ENCODE data around the gene KRTAP5-7.

The KRTAP5-7 gene

DNA sequence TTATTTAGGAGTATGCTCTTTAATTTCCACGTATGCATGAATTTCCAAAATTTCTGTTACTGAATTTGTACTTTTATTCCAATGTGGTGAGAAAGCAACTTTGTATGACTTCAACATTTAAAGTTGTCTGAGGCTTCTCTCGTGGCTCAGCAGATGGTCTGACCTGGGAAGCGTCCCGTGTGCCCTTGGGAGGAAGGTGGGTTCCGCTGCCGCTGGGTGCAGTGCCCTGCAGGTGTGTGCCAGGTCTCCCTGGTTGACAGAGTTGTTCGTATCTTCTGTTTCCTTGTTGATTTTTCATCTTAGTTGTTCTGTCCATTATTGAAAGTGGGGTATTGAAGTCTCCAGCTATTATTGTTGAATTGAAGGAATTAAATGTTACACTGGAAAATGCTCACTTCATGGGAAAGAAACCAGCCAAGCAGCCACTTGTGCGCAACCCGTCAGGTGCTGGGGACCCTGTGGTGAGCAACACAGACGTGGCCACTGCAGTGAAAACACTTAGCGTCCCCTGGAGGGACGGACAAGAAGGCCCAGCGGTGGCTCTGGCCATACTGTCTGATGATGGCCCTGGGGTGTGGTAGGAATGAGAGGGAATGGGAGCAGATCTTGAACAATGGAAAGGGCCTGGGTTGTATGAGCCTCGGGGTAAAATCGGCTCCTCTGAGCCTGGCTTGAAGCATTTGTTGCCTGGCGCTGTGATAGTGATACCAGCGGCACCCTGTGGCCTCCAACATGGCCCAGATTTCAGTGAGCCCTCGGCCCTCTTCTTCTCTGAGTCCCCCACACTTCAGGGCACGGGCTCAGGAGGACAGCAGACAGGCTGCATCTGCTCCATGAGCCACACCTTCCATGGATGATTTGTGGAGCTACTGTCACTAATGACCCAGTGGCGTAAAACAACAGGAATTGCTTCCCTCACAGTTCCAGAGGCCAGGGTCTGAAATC is 31.5 kb upstream of the KRTAP5-7 start:
- no peak for DNase-seq (ENCODE audit: low read depth in 1 of 2, low spot score in 1 of 2)

GRCh38 chr11:71496421-71496820 is 30.6 kb upstream of the KRTAP5-7 start:
- no peak for DNase-seq (ENCODE audit: low read depth in 1 of 2, low spot score in 1 of 2)

- no peak for DNase-seq (ENCODE audit: low read depth in 1 of 2, low spot score in 1 of 2)
Measured at GRCh38 chr11:71498091-71498490, 29.0 kb upstream of the KRTAP5-7 start.

DNA sequence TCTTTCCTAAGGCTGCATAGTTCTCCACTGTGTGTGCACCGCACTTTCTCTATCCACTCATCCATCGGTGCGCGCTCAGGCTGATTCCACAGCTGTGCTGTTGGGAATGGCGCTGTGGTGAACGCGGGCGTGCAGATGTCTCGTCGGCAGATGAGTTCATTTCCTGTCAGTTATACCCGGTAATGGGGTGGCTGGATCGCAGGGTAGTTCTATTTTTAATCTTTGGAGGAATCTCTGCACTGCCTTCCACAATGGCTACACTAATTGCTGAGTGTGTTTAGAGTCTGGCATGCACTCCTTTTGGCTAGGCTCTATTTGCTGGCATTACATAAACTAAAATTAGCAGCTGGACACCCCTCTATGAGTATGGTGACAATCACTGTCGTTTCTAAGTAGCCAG is 27.9 kb upstream of the KRTAP5-7 start:
- no peak for DNase-seq (ENCODE audit: low read depth in 1 of 2, low spot score in 1 of 2)

DNA sequence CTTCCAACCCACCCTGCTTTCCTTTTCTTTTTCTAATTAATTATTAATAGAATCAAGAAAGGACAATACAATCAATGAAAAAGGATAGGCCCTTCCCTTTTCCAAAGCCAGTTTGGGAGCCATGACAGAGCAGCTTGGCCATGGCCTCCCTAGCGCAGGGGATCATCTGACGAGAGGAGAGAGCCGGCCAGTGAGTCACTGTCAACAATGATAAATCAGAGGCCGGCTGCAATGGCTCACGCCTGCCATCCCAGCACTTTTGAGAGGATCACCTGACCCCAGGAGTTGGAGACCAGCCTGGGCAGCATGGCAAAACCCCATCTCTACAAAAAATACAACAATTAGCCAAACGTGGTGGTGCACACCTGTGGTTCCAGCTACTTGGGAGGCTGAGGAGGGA is 27.5 kb upstream of the KRTAP5-7 start:
- no peak for DNase-seq (ENCODE audit: low read depth in 1 of 2, low spot score in 1 of 2)

GRCh38 chr11:71500601-71501021 is 26.5 kb upstream of the KRTAP5-7 start:
- DNase-seq (ENCODE audit: low read depth in 1 of 2, low spot score in 1 of 2) = no peak

GRCh38 chr11:71501071-71501985 is 25.7 kb upstream of the KRTAP5-7 start:
- DNase-seq (ENCODE audit: low read depth in 1 of 2, low spot score in 1 of 2) = no peak

DNA sequence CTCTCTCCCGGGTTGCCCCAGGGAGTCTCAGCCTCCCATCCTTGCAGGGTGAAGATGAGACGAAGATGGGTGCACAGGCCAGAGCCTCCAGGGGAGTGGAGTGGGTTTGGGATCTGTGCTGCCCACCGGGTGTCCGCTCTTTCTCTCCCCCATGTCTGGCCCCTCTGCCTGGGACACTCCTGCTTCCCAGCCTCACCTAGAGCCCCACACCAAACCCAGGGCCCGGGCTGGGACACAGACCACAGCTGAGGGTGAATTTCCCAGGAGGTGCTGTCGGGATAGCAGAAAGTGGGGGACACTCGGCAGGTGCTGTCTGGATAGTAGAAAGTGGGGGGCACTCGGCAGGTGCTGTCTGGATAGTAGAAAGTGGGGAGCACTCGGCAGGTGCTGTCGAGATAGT is 25.0 kb upstream of the KRTAP5-7 start:
- no peak for DNase-seq (ENCODE audit: low read depth in 1 of 2, low spot score in 1 of 2)

DNA sequence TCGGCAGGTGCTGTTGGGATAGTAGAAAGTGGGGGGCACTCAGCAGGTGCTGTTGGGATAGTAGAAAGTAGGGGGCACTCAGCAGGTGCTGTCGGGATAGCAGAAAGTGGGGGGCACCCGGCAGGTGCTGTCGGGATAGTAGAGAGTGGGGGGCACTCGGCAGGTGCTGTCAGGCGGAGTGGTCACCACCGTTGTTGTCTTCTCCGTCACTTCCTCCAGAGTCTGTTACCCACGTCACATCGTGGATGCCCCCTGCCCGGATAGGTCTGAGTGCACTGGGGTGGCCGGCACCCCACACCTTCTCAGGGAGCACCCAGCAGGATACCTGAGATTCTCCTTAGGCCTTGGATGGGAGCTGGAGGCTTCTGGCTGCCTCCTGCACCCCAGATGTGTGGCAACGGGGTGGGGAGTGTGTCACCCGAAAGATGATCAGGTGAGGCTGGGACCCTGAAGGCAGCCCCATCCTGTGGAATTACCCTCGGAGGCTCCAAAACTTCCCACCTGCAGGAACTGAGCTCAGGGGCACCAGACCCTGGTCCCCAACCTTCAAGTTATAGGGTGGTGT is 24.1 kb upstream of the KRTAP5-7 start:
- no peak for DNase-seq (ENCODE audit: low read depth in 1 of 2, low spot score in 1 of 2)

GRCh38 chr11:71504531-71504930 is 22.5 kb upstream of the KRTAP5-7 start:
- no peak for DNase-seq (ENCODE audit: low read depth in 1 of 2, low spot score in 1 of 2)

DNA sequence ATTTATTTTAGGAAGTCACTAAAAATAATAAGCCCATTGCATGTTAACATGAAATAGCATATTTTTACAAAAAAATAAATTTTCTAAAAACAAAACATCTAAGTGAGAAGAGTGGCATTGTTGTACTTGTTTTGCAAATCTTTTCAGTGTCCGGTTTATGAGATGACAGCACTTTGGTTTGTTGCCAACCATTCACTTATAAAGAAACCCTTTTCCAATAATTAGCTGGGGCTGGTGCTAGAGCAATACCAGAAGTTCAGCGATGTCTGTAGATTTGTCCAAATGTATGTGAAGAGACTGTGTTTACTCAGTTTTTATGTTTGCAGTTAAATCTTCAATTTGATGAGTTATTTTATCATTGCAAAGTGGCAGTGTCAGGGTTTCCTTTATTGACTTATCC is 22.1 kb upstream of the KRTAP5-7 start:
- DNase-seq (ENCODE audit: low read depth in 1 of 2, low spot score in 1 of 2) = no peak

- DNase-seq (ENCODE audit: low read depth in 1 of 2, low spot score in 1 of 2) = no peak
Measured at GRCh38 chr11:71505781-71506180, 21.3 kb upstream of the KRTAP5-7 start.

GRCh38 chr11:71507102-71507501 is 20.0 kb upstream of the KRTAP5-7 start:
- no peak for DNase-seq (ENCODE audit: low read depth in 1 of 2, low spot score in 1 of 2)

DNA sequence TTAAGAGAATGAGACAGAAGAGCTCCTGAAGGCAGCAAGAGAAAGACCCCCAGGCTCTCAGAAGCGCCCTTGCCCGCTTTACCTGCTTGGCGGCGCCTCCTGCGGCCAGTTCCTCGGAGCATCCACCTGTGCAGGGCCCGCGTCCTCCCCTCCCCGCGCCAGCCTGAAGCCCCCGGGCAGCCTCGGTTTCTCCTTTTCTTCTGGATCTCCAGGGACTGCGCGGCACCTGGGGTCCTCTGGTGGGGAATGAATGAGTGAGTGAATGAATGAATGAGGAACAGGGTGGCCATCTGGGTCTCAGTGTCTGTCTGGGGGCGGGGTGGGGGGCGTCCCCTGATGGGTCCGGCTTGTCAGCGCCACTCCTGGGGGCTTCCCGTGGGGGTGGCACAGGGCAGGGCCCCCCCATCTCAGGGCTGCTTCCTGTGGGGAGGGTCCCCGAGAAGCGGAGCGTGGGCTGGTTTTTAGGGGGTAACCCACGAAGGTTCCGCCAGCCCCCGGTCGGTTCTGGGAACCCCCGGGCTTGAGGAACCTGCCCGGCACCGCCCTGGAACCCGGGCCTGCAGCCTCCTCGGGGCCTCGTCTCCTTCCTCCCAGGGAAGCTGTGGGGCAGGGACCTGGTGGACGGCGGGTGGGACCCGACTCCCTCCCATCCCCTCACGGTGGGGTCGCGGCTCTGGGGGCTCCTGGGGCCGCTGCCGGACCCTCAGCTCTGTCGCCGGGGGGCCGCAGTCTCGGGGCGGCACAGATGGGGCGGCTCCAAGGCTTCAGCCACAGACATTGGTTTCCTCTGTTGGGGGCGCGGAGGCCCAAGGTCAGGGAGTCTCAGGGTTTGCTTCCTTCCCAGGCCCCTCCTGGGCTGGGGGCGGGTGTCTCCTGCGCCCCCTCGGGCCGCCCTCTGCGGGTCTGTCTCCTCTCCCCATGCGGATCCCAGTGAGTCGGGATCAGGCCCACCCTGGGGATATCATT is 8.3 kb upstream of the KRTAP5-7 start:
- no peak for DNase-seq (ENCODE audit: low read depth in 1 of 2, low spot score in 1 of 2)

DNA sequence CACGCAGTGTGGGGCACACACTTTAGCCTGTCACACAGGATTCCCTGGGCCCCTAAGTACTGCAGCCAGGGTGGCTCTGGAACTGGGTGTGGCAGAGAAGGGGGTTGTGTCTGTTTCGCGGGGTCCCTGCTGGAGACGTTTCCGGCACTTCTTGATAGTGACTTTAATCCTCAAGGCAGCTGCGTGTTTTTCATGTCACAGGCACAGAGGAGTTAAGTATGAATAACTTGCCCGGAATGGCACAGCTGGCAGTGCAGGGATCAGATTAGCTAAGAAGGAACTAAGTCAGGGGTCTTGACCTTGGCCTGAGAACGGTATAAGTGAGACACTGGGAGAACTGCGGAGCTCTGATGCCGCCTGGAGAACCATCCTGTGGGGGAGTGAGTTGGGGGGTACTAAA is 7.5 kb upstream of the KRTAP5-7 start:
- DNase-seq (ENCODE audit: low read depth in 1 of 2, low spot score in 1 of 2) = no peak

GRCh38 chr11:71525188-71525937 is 1.7 kb upstream of the KRTAP5-7 start:
- no peak for DNase-seq (ENCODE audit: low read depth in 1 of 2, low spot score in 1 of 2)

GRCh38 chr11:71525938-71526495 is 1.1 kb upstream of the KRTAP5-7 start:
- no peak for DNase-seq (ENCODE audit: low read depth in 1 of 2, low spot score in 1 of 2)

DNA sequence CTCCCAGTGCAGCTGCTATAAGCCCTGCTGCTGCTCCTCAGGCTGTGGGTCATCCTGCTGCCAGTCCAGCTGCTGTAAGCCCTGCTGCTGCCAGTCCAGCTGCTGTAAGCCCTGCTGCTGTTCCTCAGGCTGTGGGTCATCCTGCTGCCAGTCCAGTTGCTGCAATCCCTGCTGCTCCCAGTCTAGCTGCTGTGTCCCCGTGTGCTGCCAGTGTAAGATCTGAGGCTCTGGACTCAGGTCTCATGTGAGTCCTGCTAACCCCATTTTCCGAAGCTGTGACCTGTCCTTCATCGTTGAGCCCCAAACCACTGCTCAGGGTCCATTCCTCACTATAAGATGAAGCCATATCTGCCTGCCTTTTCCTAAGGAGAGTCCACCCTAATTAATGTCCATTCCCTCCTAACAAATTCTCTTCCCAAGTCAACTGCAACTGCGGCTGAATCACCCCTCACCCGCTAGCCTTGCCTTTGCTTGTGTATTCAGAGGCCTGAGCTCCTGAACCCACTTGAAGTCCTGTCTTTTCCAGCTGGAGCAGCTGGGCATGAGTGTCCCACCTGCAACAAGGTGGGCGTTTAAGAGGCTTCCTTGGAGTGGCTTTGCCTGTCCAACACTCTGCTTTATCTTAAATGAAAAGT is 626 bp downstream of the KRTAP5-7 start:
- no peak for DNase-seq (ENCODE audit: low read depth in 1 of 2, low spot score in 1 of 2)

GRCh38 chr11:71530602-71531001 is 3.5 kb downstream of the KRTAP5-7 start:
- DNase-seq (ENCODE audit: low read depth in 1 of 2, low spot score in 1 of 2) = no peak

Data from activated CD4-positive, alpha-beta T cell treated with anti-CD3 and anti-CD28 coated beads, Interleukin-2, amount 50 U/mL, for 24 hours (primary cell).